Measurements from ENCODE around the gene MTG1. TPM values are rescaled to one million over a fixed set of nuclear protein-coding genes. Genes with fewer than 3 reads are reported as not detected.
"Not testable (repeated sequence)": the region's sequence is repeated elsewhere in the genome, so short reads cannot be mapped to it uniquely, and the experiment has no call there.

The MTG1 gene
- total RNA-seq, 1 experiment from 2014 or later = 83.3 TPM

GRCh38 chr10:133467286-133467911, 73.4 kb downstream of the MTG1 start:
- DNase-seq (ENCODE audit: low spot score) = no peak
- no peak for TF ChIP-seq EZH2 (IDR thresholded peaks at IDR 0.05; ENCODE audit: borderline replicate concordance, low read depth, low read length, poor library complexity, severe bottlenecking)
- TF ChIP-seq, protein P1, sequence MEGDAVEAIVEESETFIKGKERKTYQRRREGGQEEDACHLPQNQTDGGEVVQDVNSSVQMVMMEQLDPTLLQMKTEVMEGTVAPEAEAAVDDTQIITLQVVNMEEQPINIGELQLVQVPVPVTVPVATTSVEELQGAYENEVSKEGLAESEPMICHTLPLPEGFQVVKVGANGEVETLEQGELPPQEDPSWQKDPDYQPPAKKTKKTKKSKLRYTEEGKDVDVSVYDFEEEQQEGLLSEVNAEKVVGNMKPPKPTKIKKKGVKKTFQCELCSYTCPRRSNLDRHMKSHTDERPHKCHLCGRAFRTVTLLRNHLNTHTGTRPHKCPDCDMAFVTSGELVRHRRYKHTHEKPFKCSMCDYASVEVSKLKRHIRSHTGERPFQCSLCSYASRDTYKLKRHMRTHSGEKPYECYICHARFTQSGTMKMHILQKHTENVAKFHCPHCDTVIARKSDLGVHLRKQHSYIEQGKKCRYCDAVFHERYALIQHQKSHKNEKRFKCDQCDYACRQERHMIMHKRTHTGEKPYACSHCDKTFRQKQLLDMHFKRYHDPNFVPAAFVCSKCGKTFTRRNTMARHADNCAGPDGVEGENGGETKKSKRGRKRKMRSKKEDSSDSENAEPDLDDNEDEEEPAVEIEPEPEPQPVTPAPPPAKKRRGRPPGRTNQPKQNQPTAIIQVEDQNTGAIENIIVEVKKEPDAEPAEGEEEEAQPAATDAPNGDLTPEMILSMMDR (conservative IDR thresholded peaks at IDR 0.05; ENCODE audit: low read depth, low read length) = no peak

GRCh38 chr10:133469205-133469604, 75.2 kb downstream of the MTG1 start:
- H3K9me3 ChIP-seq (ENCODE audit: low read depth, low read length, poor library complexity, severe bottlenecking); CTCF ChIA-PET; H3K4me3 ChIP-seq (ENCODE audit: low read depth, low read length, poor library complexity, severe bottlenecking); intact Hi-C loops (cut with micrococcal nuclease; ENCODE audit: unreplicated experiment); DNase-seq (ENCODE audit: low spot score); BruUV-seq (replicated peaks); H3K27ac ChIP-seq (ENCODE audit: low read depth, low read length, poor library complexity, severe bottlenecking); H3K4me1 ChIP-seq (ENCODE audit: insufficient read depth, low read length, poor library complexity, severe bottlenecking); H3K36me3 ChIP-seq (ENCODE audit: insufficient read depth, low read length, poor library complexity, severe bottlenecking); H3K27me3 ChIP-seq (replicated peaks; ENCODE audit: insufficient read depth, low read depth, low read length, poor library complexity); POLR2A ChIA-PET (ENCODE audit: low non-redundant PET): not testable (repeated sequence)

More at GRCh38 chr10:133467286-133467911, 73.4 kb downstream of the MTG1 start:
- Histone ChIP-seq H3K27ac (ENCODE audit: low read depth, low read length, poor library complexity, severe bottlenecking) (no peak overlapping the region), H3K4me3 (ENCODE audit: low read depth, low read length, poor library complexity, severe bottlenecking) (no peak overlapping the region), H3K27me3 (replicated peaks; ENCODE audit: insufficient read depth, low read depth, low read length, poor library complexity) (no peaks in the 10 kb centered on the region), H3K36me3 (ENCODE audit: insufficient read depth, low read length, poor library complexity, severe bottlenecking) (no peaks in the 10 kb centered on the region), H3K9me3 (ENCODE audit: low read depth, low read length, poor library complexity, severe bottlenecking) (no peaks in the 10 kb centered on the region), H3K4me1 (ENCODE audit: insufficient read depth, low read length, poor library complexity, severe bottlenecking) (no peaks in the 10 kb centered on the region)
- no TSS peak for BruUV-seq (replicated peaks)
- ChIA-PET CTCF (no interaction called here), POLR2A (ENCODE audit: low non-redundant PET) (interaction anchor here (0.6 kb wide), 1 partner anchor 225 kb away, joined by 3 read pairs; no protein-coding TSS in a partner anchor)
- intact Hi-C loops (cut with micrococcal nuclease; ENCODE audit: unreplicated experiment) = no loop called here

- no peak for TF ChIP-seq EZH2 (IDR thresholded peaks at IDR 0.05; ENCODE audit: borderline replicate concordance, low read depth, low read length, poor library complexity, severe bottlenecking)
- TF ChIP-seq, protein P1 (conservative IDR thresholded peaks at IDR 0.05; ENCODE audit: low read depth, low read length) = no peak
- no peaks in the 10 kb centered on the region for H3K36me3 ChIP-seq (ENCODE audit: insufficient read depth, low read length, poor library complexity, severe bottlenecking)
- no peaks in the 10 kb centered on the region for H3K9me3 ChIP-seq (ENCODE audit: low read depth, low read length, poor library complexity, severe bottlenecking)
- ChIA-PET POLR2A (ENCODE audit: low non-redundant PET) (no interaction called here), CTCF (no interaction called here)
- no peaks in the 10 kb centered on the region for H3K4me1 ChIP-seq (ENCODE audit: insufficient read depth, low read length, poor library complexity, severe bottlenecking)
- no peak overlapping the region for H3K27ac ChIP-seq (ENCODE audit: low read depth, low read length, poor library complexity, severe bottlenecking)
- no peak for DNase-seq (ENCODE audit: low spot score)
- no peak overlapping the region for H3K4me3 ChIP-seq (ENCODE audit: low read depth, low read length, poor library complexity, severe bottlenecking)
- BruUV-seq (replicated peaks) = no TSS peak
- intact Hi-C loops (cut with micrococcal nuclease; ENCODE audit: unreplicated experiment) = no loop called here
- H3K27me3 ChIP-seq (replicated peaks; ENCODE audit: insufficient read depth, low read depth, low read length, poor library complexity) = peaks cover 12% of the 10 kb centered on the region
Measured at GRCh38 chr10:133471300-133472109, 77.5 kb downstream of the MTG1 start.

Small RNA genes lying within 50 kb of the gene (microRNA-seq; reads per million reads assigned to microRNA genes)
- gene MIR3944 = 8.6 reads per million, percentile 27 among the genes with 10 or more reads in this experiment

Other genes with a start within 250 kb of the MTG1 start
- not detected in 2 replicates for gene KNDC1, start 233.9 kb upstream of the MTG1 start, total RNA-seq (2021)
- gene UTF1, start 163.9 kb upstream of the MTG1 start, total RNA-seq (2021) = not detected in 2 replicates
- gene VENTX, start 156.3 kb upstream of the MTG1 start, total RNA-seq (2021) = not detected in 2 replicates
- 1.0 and 1.2 TPM in 2 replicates for gene ADAM8, start 117.3 kb upstream of the MTG1 start, total RNA-seq (2021)
- gene TUBGCP2, start 85.3 kb upstream of the MTG1 start, total RNA-seq (2021) = 72.7 and 75.1 TPM in 2 replicates
- 51.8 and 61.4 TPM in 2 replicates for gene ZNF511, start 85.2 kb upstream of the MTG1 start, total RNA-seq (2021)
- gene CALY, start 57.3 kb upstream of the MTG1 start, total RNA-seq (2021) = 0.57 TPM in 1 of 2 replicates, not detected in the other
- not detected in 2 replicates for gene PRAP1, start 46.8 kb upstream of the MTG1 start, total RNA-seq (2021)
- 16.0 and 22.3 TPM in 2 replicates for gene FUOM, start 36.1 kb upstream of the MTG1 start, total RNA-seq (2021)
- gene ECHS1, start 20.8 kb upstream of the MTG1 start, total RNA-seq (2021) = 96.3 and 101 TPM in 2 replicates
- 0.92 and 2.1 TPM in 2 replicates for gene PAOX, start 14.9 kb upstream of the MTG1 start, total RNA-seq (2021)
- 0.13 TPM in 1 of 2 replicates, not detected in the other for gene SPRN, start 30.5 kb downstream of the MTG1 start, total RNA-seq (2021)
- gene SCART1, start 59.8 kb downstream of the MTG1 start, total RNA-seq (2021) = 1.8 and 2.2 TPM in 2 replicates
- gene CYP2E1, start 133.2 kb downstream of the MTG1 start, total RNA-seq (2021) = 0.49 and 0.74 TPM in 2 replicates
- gene SYCE1, start 171.4 kb downstream of the MTG1 start, total RNA-seq (2021) = not detected in 2 replicates
- gene FRG2B, start 232.6 kb downstream of the MTG1 start, total RNA-seq (2021) = 0.85 TPM in 1 of 2 replicates, not detected in the other